Liver (tissue), 9 donors: ENCODE measurements around the gene NDST1. TPM values are rescaled to one million over a fixed set of nuclear protein-coding genes. Genes with fewer than 3 reads are reported as not detected.

ENCODE experiments used
- DNase-seq: peaks from one replicate; pipeline ENCODE4 v3.0.0-alpha.2; 2017; ENCODE audit warnings: low spot score
- H3K27ac ChIP-seq, 2 donors: one replicate each; pipeline ENCODE4 v1.7.0; 2013; ENCODE audit warnings: inconsistent platforms in 2 of 2, low read length in 2 of 2, control low read depth in 1 of 2, low read depth in 1 of 2, mild to moderate bottlenecking in 1 of 2
- H3K27me3 ChIP-seq, 4 donors: one replicate each; pipeline versions ENCODE4 v1.6.1 to v1.7.0; 2013; ENCODE audit warnings: low read length in 3 of 4, inconsistent platforms in 1 of 4, mild to moderate bottlenecking in 1 of 4, moderate library complexity in 1 of 4; ENCODE audit not compliant: control insufficient read depth in 4 of 4, insufficient read depth in 4 of 4
- H3K36me3 ChIP-seq, 4 donors: one replicate each; pipeline versions ENCODE4 v1.6.1 to v1.7.0; 2013; ENCODE audit warnings: low read length in 3 of 4, mild to moderate bottlenecking in 3 of 4, low read depth in 1 of 4, moderate library complexity in 1 of 4; ENCODE audit not compliant: control insufficient read depth in 4 of 4, insufficient read depth in 3 of 4
- H3K4me1 ChIP-seq, 4 donors: one replicate each; pipeline versions ENCODE4 v1.6.1 to v1.7.0; 2013; ENCODE audit warnings: low read length in 3 of 4, mild to moderate bottlenecking in 3 of 4, moderate library complexity in 1 of 4; ENCODE audit not compliant: control insufficient read depth in 4 of 4, insufficient read depth in 4 of 4
- H3K4me3 ChIP-seq, 3 donors: one replicate each; pipeline versions ENCODE4 v1.6.1 to v1.7.0; 2013; ENCODE audit warnings: low read length in 3 of 3, control low read depth in 1 of 3, low read depth in 1 of 3, mild to moderate bottlenecking in 1 of 3
- H3K9ac ChIP-seq, 2 donors: one replicate each; pipeline ENCODE4 v1.7.0; 2013; ENCODE audit warnings: low read length in 2 of 2, mild to moderate bottlenecking in 2 of 2, moderate library complexity in 2 of 2, control low read depth in 1 of 2, low read depth in 1 of 2
- H3K9me3 ChIP-seq, 4 donors: one replicate each; pipeline versions ENCODE4 v1.6.1 to v1.7.0; 2013; ENCODE audit warnings: low read length in 3 of 4; ENCODE audit not compliant: control insufficient read depth in 4 of 4
- ATF3 ChIP-seq: IDR thresholded peaks from 2 replicates; pipeline ENCODE4 v1.6.1; 2016; ENCODE audit warnings: antibody characterized with exemption
- CTCF ChIP-seq: fragments of 150-350 bp; IDR thresholded peaks from 2 replicates; pipeline ENCODE4 v1.5.1; 2017; ENCODE audit warnings: improper control_type of control experiment, low read depth, low read length; ENCODE audit not compliant: missing input control
- EGR1 ChIP-seq, 2 donors: IDR thresholded peaks; 2 replicates each; pipeline ENCODE4 v1.6.1; 2016 to 2018; ENCODE audit warnings: antibody characterized with exemption in 2 of 2, low read depth in 2 of 2
- FOXA1 ChIP-seq: IDR thresholded peaks from 2 replicates; pipeline ENCODE4 v1.6.1; 2016; ENCODE audit warnings: antibody characterized with exemption
- FOXA2 ChIP-seq: IDR thresholded peaks from 2 replicates; pipeline ENCODE4 v1.6.1; 2016; ENCODE audit warnings: antibody characterized with exemption
- GABPA ChIP-seq, 2 donors: IDR thresholded peaks in 1 of 2; conservative IDR thresholded peaks in 1 of 2; 2 replicates each; pipeline ENCODE4 v1.6.1; 2016; ENCODE audit warnings: antibody characterized with exemption in 2 of 2, mild to moderate bottlenecking in 1 of 2, moderate library complexity in 1 of 2
- HNF4A ChIP-seq, 2 donors: conservative IDR thresholded peaks; 2 replicates each; pipeline ENCODE4 v1.6.1; 2016; ENCODE audit warnings: antibody characterized with exemption in 2 of 2, mild to moderate bottlenecking in 2 of 2
- HNF4G ChIP-seq: IDR thresholded peaks from 2 replicates; pipeline ENCODE4 v1.6.1; 2016; ENCODE audit warnings: antibody characterized with exemption
- JUND ChIP-seq, 2 donors: IDR thresholded peaks; 2 replicates each; pipeline ENCODE4 v1.6.1; 2016; ENCODE audit warnings: antibody characterized with exemption in 2 of 2
- MAX ChIP-seq: IDR thresholded peaks from 2 replicates; pipeline ENCODE4 v1.6.1; 2016; ENCODE audit warnings: antibody characterized with exemption
- NR2F2 ChIP-seq: IDR thresholded peaks from 2 replicates; pipeline ENCODE4 v1.6.1; 2016; ENCODE audit warnings: antibody characterized with exemption
- RAD21 ChIP-seq, 2 donors: IDR thresholded peaks; 2 replicates each; pipeline ENCODE4 v1.6.1; 2016; ENCODE audit warnings: antibody characterized with exemption in 2 of 2, mild to moderate bottlenecking in 2 of 2
- REST ChIP-seq: IDR thresholded peaks from 2 replicates; pipeline ENCODE4 v1.6.1; 2016; ENCODE audit warnings: antibody characterized with exemption, mild to moderate bottlenecking
- RXRA ChIP-seq, 2 donors: IDR thresholded peaks; 2 replicates each; pipeline ENCODE4 v1.6.1; 2017 to 2018; ENCODE audit warnings: antibody characterized with exemption in 2 of 2, mild to moderate bottlenecking in 1 of 2
- SP1 ChIP-seq: IDR thresholded peaks from 2 replicates; pipeline ENCODE4 v1.6.1; 2018; ENCODE audit warnings: antibody characterized with exemption, mild to moderate bottlenecking
- TAF1 ChIP-seq: conservative IDR thresholded peaks from 2 replicates; pipeline ENCODE4 v1.6.1; 2016; ENCODE audit warnings: antibody characterized with exemption, mild to moderate bottlenecking
- YY1 ChIP-seq: IDR thresholded peaks from 2 replicates; pipeline ENCODE4 v1.6.1; 2016; ENCODE audit warnings: antibody characterized with exemption, mild to moderate bottlenecking
- ZBTB33 ChIP-seq: IDR thresholded peaks from 2 replicates; pipeline ENCODE4 v1.6.1; 2016; ENCODE audit warnings: antibody characterized with exemption
- WGBS: extraction: QIAGEN DNeasy Blood & Tissue Kit; methylation state at CpG from one replicate; pipeline ENCODE4 v1.1.7; 2013; 5-methylcytosine and 5-hydroxymethylcytosine counted together
- polyA plus RNA-seq, 2 donors: library from polyadenylated mRNA; stranded (reverse) in 1 of 2; unstranded in 1 of 2; fragments of 200-250 nt in 1 of 2; fragments of >200 nt in 1 of 2; fragmentation: Nextera tagmentation in 1 of 2; extraction: Ambion mirVana in 1 of 2; gene quantifications; one replicate each; pipeline versions ENCODE4 v1.2.1 to v1.2.3, GENCODE V29; 2013 to 2015
- total RNA-seq, 2 donors: library from RNA; depleted of rRNA; stranded (reverse); fragments of >200 nt; gene quantifications; one replicate each; pipeline ENCODE4 v1.2.3, GENCODE V29; 2014
- donor health status: healthy.
- donor health status: healthy.
- donor health status: healthy.
- donor health status: healthy.
- donor health status: healthy.

The NDST1 gene
- total and polyA plus RNA-seq, 4 donors: 10.3 to 103 (median 39.0) TPM

- TF ChIP-seq TAF1: no peak
- no peak for TF ChIP-seq GABPA (IDR thresholded peaks at IDR 0.05 in 1 of 2, conservative IDR thresholded peaks at IDR 0.05 in 1 of 2)
- TF ChIP-seq RAD21 (IDR thresholded peaks at IDR 0.05): no peak
- no peak for TF ChIP-seq HNF4A (conservative IDR thresholded peaks at IDR 0.05)
- TF ChIP-seq HNF4G: no peak
- TF ChIP-seq ZBTB33: no peak
- TF ChIP-seq FOXA1: no peak
- no peak for TF ChIP-seq SP1
- no peak for TF ChIP-seq EGR1 (IDR thresholded peaks at IDR 0.05; ENCODE audit: low read depth in 2 of 2)
- no peak for TF ChIP-seq ATF3
- TF ChIP-seq NR2F2: no peak
- no peak for TF ChIP-seq FOXA2
- no peak for TF ChIP-seq CTCF
- TF ChIP-seq YY1: no peak
- no peak for TF ChIP-seq JUND (IDR thresholded peaks at IDR 0.05)
- TF ChIP-seq REST: no peak
- TF ChIP-seq RXRA (IDR thresholded peaks at IDR 0.05): no peak
- TF ChIP-seq MAX: no peak
- Histone ChIP-seq H3K9me3 (no peaks in the 10 kb centered on the region), H3K4me1 (peaks cover 8 to 73% (median 44%) of the 10 kb centered on the region in 4 donors), H3K27ac (no peak overlapping the region), H3K27me3 (no peaks in the 10 kb centered on the region), H3K9ac (no peak overlapping the region), H3K36me3 (no peaks in the 10 kb centered on the region), H3K4me3 (no peak overlapping the region)
- DNase-seq: no peak
- 63% methylated on average over 9 of the region's 9 CpGs for WGBS
Observed at GRCh38 chr5:150583541-150584225, 75.8 kb downstream of the NDST1 start.
